Measurements from ENCODE around the gene GRM8.

The GRM8 gene

GRCh38 chr7:127066974-127067373, 185.8 kb downstream of the GRM8 start (continued):
- TF ChIP-seq ZNF610 (tag by site-specific recombination; IDR thresholded peaks at IDR 0.05; ENCODE audit: borderline replicate concordance) (no peak), TCF7L2 (IDR thresholded peaks at IDR 0.05; ENCODE audit: borderline replicate concordance, low read depth, low read length) (no peak), HOXA7 (CRISPR knock-in tag; IDR thresholded peaks at IDR 0.05; ENCODE audit: borderline replicate concordance) (no peak), ZNF785 (tag by site-specific recombination; IDR thresholded peaks at IDR 0.05) (no peak)

- CTCF ChIA-PET: no interaction called here
- TF ChIP-seq PRDM4 (tag by site-specific recombination; IDR thresholded peaks at IDR 0.05) (no peak), ZNF274 (IDR thresholded peaks at IDR 0.05; ENCODE audit: low read length) (no peak), ZNF274 (tag by site-specific recombination; IDR thresholded peaks at IDR 0.05; ENCODE audit: borderline replicate concordance) (no peak), HOXC10 (CRISPR knock-in tag; IDR thresholded peaks at IDR 0.05) (no peak), ZBTB26 (tag by site-specific recombination; optimal IDR thresholded peaks at IDR 0.05) (no peak)
- TF ChIP-seq, protein P1, sequence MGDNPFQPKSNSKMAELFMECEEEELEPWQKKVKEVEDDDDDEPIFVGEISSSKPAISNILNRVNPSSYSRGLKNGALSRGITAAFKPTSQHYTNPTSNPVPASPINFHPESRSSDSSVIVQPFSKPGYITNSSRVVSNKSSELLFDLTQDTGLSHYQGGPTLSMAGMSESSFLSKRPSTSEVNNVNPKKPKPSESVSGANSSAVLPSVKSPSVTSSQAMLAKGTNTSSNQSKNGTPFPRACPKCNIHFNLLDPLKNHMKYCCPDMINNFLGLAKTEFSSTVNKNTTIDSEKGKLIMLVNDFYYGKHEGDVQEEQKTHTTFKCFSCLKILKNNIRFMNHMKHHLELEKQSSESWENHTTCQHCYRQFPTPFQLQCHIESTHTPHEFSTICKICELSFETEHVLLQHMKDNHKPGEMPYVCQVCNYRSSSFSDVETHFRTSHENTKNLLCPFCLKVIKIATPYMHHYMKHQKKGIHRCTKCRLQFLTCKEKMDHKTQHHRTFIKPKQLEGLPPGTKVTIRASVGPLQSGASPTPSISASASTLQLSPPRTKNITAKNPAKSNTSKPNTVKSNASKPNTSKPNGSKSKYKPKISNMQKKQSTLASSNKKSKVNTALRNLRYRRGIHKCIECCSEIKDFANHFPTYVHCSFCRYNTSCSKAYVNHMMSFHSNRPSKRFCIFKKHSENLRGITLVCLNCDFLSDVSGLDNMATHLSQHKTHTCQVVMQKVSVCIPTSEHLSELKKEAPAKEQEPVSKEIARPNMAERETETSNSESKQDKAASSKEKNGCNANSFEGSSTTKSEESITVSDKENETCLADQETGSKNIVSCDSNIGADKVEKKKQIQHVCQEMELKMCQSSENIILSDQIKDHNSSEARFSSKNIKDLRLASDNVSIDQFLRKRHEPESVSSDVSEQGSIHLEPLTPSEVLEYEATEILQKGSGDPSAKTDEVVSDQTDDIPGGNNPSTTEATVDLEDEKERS (tag by site-specific recombination; IDR thresholded peaks at IDR 0.05): no peak
- Histone ChIP-seq H3K4me3 (ENCODE audit: low read depth, low read length) (no peak overlapping the region), H3K27ac (ENCODE audit: extremely low read depth, low read depth, low read length) (no peak overlapping the region), H3K36me3 (ENCODE audit: control insufficient read depth in 2 of 2, insufficient read depth in 1 of 2, low read length in 2 of 2) (no peaks in the 10 kb centered on the region), H3K9me3 (ENCODE audit: control insufficient read depth, insufficient read depth, low read depth, low read length) (no peaks in the 10 kb centered on the region), H3K4me1 (ENCODE audit: control insufficient read depth, insufficient read depth, low read length) (no peaks in the 10 kb centered on the region)
- POLR2A ChIA-PET: no interaction called here
These were observed 193.3 kb downstream of the GRM8 start for GRCh38 chr7:127059475-127059874.

GRCh38 chr7:127057918-127058317, 194.8 kb downstream of the GRM8 start:
- no peaks in the 10 kb centered on the region for H3K9me3 ChIP-seq (ENCODE audit: control insufficient read depth, insufficient read depth, low read depth, low read length)
- ChIA-PET CTCF (no interaction called here), POLR2A (interaction anchor here (0.5 kb wide), 1 partner anchor 17 kb away, joined by 3 read pairs; no protein-coding TSS in a partner anchor)
- H3K4me1 ChIP-seq (ENCODE audit: control insufficient read depth, insufficient read depth, low read length): no peaks in the 10 kb centered on the region
- H3K4me3 ChIP-seq (ENCODE audit: low read depth, low read length): no peak overlapping the region
- H3K36me3 ChIP-seq (ENCODE audit: control insufficient read depth in 2 of 2, insufficient read depth in 1 of 2, low read length in 2 of 2): no peaks in the 10 kb centered on the region
- no peak overlapping the region for H3K27ac ChIP-seq (ENCODE audit: extremely low read depth, low read depth, low read length)
- TF ChIP-seq ZNF544 (tag by site-specific recombination; IDR thresholded peaks at IDR 0.05) (no peak), ZFP3 (tag by site-specific recombination; IDR thresholded peaks at IDR 0.05; ENCODE audit: low read depth) (no peak), KLF17 (tag by site-specific recombination; IDR thresholded peaks at IDR 0.05) (no peak), ZNF423 (tag by site-specific recombination; IDR thresholded peaks at IDR 0.05) (no peak), ZNF518A (tag by site-specific recombination; conservative IDR thresholded peaks at IDR 0.05; ENCODE audit: low read depth) (no peak)
- TF ChIP-seq, protein P2, sequence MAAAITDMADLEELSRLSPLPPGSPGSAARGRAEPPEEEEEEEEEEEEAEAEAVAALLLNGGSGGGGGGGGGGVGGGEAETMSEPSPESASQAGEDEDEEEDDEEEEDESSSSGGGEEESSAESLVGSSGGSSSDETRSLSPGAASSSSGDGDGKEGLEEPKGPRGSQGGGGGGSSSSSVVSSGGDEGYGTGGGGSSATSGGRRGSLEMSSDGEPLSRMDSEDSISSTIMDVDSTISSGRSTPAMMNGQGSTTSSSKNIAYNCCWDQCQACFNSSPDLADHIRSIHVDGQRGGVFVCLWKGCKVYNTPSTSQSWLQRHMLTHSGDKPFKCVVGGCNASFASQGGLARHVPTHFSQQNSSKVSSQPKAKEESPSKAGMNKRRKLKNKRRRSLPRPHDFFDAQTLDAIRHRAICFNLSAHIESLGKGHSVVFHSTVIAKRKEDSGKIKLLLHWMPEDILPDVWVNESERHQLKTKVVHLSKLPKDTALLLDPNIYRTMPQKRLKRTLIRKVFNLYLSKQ (tag by site-specific recombination; IDR thresholded peaks at IDR 0.05; ENCODE audit: borderline replicate concordance): no peak
- TF ChIP-seq, protein P3, sequence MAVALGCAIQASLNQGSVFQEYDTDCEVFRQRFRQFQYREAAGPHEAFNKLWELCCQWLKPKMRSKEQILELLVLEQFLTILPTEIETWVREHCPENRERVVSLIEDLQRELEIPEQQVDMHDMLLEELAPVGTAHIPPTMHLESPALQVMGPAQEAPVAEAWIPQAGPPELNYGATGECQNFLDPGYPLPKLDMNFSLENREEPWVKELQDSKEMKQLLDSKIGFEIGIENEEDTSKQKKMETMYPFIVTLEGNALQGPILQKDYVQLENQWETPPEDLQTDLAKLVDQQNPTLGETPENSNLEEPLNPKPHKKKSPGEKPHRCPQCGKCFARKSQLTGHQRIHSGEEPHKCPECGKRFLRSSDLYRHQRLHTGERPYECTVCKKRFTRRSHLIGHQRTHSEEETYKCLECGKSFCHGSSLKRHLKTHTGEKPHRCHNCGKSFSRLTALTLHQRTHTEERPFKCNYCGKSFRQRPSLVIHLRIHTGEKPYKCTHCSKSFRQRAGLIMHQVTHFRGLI (tag by site-specific recombination; IDR thresholded peaks at IDR 0.05): no peak
